GM21367 (cell line): ENCODE data around the gene XAGE1A.
"Not testable (repeated sequence)": the region's sequence is repeated elsewhere in the genome, so short reads cannot be mapped to it uniquely, and the experiment has no call there.

Experiments
- ATAC-seq: cut with Tn5 transposase; IDR thresholded peaks from one replicate; pipeline ENCODE4 v1.9.1; 2021; ENCODE audit not compliant: unreplicated experiment

Gene XAGE1A, protein sequence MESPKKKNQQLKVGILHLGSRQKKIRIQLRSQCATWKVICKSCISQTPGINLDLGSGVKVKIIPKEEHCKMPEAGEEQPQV

DNA sequence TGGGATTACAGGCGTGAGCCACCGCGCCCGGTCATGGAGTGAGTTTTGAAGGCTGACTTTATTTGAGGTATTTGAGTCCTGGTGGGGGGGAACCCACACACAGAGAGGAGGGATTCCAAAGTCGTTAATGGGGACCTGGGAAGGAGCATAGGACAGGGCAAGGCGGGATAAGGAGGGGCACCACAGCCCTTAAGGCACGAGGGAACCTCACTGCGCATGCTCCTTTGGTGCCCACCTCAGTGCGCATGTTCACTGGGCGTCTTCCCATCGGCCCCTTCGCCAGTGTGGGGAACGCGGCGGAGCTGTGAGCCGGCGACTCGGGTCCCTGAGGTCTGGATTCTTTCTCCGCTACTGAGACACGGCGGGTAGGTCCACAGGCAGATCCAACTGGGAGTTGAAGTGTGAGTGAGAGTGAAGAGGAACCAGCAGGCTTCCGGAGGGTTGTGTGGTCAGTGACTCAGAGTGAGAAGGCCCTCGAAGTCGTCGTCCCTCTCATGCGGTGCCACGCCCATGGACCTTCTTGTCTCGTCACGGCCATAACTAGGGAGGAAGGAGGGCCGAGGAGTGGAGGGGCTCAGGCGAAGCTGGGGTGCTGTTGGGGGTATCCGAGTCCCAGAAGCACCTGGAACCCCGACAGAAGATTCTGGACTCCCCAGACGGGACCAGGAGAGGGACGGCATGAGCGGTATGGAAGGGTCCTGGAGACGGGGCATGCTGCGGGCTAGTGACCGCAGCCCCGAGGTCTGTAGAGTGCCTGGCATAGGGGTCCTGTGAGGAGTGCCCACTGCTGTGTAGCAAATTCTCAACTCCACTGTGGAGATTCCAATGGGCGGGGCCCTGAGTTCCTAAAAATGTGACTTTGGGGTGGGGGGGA is at the start of gene XAGE1A:
Gene XAGE1A (plus strand): TSS at position 264 of the 874 bp plus-strand sequence. CDS start 1,554 bp downstream, outside the sequence.
- not testable (repeated sequence) for ATAC-seq

DNA sequence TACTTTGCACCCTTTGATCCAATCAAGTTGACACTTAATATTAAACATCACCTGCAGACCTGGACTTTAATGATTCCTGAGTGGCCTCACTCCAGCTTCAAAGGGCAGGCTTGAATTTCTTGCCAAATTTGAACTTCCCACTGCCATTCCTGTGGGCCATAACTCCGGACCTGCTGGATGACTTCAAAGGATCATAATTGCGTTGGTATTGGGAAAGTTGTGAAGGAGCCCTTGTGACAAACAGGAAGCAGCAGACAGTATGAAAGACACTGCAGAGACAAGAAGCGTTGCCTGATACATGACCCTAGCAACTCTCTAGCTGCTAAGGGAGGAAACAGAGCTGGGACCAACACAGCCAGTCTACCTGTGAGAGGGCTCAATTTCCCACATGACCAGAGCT is 43.6 kb upstream of the XAGE1A start:
- not testable (repeated sequence) for ATAC-seq

DNA sequence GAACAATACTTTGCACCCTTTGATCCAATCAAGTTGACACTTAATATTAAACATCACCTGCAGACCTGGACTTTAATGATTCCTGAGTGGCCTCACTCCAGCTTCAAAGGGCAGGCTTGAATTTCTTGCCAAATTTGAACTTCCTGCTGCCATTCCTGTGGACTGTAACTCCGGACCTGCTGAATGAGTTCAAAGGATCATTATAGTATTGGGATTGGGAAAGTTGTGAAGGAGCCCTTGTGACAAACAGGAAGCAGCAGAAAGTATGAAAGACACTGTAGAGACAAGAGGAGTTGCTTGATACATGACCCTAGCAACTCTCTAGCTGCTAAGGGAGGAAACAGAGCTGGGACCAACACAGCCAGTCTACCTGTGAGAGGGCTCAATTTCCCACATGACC is 24.3 kb upstream of the XAGE1A start:
- not testable (repeated sequence) for ATAC-seq

DNA sequence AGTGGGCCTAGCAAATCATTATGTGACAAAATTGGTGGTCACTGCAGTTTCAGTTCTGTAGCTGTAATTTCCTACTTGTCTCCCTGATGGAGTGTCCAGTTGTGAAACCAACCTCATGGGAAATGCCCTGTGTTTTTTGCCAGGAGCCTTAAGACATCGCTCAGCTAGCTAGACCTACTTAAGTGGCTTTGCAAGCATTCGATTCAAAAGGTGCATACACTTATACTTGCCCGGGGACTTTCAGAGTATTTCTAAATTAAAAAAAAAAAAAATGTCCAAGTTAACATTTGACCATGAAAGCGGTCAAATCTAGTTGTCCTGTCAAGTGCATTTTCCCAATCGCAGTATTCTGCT is 788 bp downstream of the XAGE1A start:
- not testable (repeated sequence) for ATAC-seq

DNA sequence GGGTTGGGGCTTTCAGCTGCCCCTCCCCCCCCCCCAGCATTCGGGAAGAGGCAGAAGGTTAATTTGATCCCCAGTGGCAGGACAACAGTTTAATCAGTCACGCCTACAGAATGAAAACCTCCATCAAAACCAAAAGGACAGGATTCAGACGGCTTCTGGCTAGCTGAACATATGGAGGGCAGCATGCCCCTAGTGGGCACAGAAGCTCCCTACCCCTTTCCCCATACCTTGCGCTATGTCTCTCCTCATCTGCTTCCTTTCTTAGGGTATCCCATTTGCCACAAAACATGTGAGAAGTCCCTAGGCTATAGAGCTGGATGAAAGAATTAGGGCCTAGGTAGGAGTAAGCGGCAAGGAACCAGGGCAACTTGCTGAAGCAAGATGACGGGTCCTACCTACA is 5.8 kb downstream of the XAGE1A start:
- ATAC-seq = not testable (repeated sequence)

DNA sequence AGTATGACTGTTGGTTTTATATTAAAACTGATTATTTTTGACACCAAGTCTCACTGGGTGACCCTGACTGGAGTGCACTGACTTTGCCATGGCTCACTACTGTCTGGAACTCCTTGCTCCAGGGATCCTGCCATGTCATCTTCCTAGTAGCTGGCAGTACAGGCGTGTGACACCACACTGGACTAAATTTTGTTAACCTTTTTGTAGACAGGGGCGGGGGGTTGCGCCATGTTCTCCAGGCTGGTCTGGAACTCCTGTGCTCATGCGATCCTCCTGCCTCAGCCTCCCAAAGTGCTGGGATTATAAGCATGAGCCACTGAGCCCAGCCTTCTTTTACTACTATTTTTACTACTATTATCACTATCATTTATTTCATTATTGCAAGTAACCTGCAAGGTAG is 8.9 kb downstream of the XAGE1A start:
- ATAC-seq = no peak

DNA sequence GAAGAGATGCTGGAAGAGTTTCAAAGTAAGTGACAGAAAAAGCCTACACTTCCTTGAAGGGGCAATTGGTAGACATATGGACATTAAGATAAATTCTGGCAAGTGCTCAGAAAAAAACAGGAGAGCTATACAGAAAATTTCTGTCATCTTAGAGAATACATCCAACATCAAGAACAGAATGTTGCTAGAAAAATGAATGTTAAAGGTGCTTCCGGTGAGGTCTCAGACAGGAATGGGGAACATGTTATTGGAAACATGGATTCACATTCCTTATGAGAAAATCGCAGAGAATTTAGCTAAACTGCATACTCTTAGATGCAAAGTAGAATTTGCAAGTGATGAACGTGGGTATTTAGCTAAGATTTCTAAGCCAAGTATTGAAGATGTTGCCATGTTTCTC is 11.7 kb downstream of the XAGE1A start:
- ATAC-seq = no peak

DNA sequence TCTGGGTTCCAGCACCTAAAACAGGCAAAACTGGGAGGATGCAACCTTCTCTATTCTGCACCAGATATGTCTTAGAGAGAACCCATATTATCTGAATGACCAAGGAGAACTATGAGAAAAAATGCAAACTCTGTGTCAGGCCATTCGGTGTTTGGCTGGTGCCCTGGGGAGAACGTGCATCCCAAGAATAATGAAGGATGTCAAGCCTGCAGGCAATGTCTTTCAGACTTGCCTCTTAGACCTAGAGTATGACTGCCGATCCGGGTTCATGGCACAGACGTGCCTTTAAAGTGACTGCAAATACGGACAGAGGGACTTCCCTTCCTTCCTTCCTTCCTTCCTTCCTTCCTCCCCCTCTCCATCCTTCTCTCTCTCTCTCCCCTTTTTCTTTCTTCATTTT is 14.3 kb downstream of the XAGE1A start:
- ATAC-seq = no peak

DNA sequence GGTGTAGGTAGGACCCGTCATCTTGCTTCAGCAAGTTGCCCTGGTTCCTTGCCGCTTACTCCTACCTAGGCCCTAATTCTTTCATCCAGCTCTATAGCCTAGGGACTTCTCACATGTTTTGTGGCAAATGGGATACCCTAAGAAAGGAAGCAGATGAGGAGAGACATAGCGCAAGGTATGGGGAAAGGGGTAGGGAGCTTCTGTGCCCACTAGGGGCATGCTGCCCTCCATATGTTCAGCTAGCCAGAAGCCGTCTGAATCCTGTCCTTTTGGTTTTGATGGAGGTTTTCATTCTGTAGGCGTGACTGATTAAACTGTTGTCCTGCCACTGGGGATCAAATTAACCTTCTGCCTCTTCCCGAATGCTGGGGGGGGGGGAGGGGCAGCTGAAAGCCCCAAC is 15.5 kb downstream of the XAGE1A start:
- not testable (repeated sequence) for ATAC-seq

DNA sequence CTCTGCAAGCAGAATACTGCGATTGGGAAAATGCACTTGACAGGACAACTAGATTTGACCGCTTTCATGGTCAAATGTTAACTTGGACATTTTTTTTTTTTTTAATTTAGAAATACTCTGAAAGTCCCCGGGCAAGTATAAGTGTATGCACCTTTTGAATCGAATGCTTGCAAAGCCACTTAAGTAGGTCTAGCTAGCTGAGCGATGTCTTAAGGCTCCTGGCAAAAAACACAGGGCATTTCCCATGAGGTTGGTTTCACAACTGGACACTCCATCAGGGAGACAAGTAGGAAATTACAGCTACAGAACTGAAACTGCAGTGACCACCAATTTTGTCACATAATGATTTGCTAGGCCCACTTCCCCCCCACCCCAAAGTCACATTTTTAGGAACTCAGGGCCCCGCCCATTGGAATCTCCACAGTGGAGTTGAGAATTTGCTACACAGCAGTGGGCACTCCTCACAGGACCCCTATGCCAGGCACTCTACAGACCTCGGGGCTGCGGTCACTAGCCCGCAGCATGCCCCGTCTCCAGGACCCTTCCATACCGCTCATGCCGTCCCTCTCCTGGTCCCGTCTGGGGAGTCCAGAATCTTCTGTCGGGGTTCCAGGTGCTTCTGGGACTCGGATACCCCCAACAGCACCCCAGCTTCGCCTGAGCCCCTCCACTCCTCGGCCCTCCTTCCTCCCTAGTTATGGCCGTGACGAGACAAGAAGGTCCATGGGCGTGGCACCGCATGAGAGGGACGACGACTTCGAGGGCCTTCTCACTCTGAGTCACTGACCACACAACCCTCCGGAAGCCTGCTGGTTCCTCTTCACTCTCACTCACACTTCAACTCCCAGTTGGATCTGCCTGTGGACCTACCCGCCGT is 20.7 kb downstream of the XAGE1A start:
- ATAC-seq = not testable (repeated sequence)

DNA sequence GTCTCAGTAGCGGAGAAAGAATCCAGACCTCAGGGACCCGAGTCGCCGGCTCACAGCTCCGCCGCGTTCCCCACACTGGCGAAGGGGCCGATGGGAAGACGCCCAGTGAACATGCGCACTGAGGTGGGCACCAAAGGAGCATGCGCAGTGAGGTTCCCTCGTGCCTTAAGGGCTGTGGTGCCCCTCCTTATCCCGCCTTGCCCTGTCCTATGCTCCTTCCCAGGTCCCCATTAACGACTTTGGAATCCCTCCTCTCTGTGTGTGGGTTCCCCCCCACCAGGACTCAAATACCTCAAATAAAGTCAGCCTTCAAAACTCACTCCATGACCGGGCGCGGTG is 21.3 kb downstream of the XAGE1A start, which contains the start of gene XAGE1B:
Gene XAGE1B (minus strand): TSS at position 77 of the 339 bp plus-strand sequence. CDS start 1,536 bp downstream, outside the sequence.
- ATAC-seq = not testable (repeated sequence)

DNA sequence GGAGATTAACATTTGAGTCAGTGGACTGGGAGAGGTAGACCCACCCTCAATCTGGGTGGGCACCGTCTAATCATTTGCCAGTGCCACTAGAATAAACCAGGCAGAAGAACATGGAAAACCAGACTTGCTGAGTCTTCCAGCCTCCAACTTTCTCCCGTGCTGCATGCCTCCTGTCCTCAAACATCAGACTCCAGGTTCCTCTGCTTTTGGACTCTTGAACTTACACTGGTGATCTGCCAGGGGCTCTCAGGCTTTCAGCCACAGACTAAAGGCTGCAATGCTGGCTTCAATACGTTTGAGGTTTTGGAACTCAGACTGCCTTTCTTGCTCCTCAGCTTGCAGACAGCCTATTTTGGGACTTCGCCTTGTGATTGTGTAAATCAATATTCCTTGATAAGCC is 45.4 kb downstream of the XAGE1A start:
- not testable (repeated sequence) for ATAC-seq

DNA sequence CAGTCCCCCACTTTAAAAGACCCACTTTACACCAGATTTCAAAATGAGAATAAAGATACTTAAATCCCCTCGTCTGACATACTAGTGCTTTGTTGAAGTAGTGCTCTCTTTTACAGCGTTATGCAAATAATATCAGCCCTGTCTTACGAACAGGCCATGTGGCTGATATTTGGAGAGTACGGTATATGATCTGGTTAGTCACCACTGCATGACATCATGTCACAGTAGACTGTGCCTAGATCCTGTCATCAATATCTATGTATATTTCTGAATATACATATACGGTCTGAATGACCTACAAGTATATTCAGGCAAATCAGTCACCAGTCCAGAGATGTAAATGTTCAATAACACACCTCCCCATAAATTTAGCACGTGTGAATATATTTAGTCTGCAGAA is 46.7 kb downstream of the XAGE1A start:
- ATAC-seq = no peak

DNA sequence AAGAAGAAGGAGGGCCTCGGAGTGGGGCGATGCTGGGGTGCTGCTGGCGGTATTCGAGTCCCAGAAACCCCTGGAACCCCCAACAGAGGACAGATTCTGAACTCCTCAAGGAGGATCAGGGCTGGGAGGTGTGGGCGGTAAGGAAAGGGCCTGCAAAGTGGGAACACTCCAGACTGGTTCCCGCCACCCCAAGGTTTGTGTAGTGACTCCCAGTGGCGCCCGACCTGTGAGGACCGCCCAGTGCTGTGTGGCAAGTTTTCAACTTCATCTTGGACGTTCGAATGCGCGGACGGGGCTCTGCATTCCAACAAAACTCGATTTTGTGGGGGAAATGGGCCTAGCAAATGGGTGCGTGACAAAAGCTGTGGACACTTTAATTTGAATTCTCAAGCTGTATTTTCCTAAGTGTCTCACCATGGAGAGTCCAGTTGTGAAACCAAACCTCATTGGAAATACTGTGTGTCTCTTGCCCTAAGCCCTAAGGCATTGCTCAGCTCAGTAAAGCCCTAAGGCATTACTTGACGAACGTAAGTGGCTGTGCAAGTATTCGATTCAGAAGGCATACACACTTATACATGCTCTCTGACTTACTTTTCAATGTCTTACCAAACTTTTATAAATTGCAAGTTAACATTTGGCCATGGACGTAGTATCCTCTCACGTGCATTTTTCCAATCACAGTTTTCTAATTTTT is 48.7 kb downstream of the XAGE1A start:
- no peak for ATAC-seq

DNA sequence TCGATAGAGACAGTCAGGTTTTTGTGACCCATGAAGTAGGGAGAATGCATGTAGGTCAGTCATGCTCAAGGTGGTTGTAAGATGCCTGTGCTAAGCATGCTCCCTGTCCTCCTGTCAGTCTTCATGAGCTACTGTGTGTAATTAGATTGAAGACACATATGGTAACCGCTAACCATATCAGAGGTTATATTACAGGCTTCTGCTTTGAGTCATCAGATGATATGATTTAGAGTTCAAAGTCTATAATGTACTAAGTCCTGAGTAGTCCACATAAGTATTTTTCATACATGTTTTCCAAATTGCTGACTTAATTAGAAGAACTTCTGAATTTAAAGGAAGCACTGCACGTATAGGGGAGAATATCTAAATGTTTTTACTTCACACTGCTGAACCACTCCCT is 53.2 kb downstream of the XAGE1A start:
- not testable (repeated sequence) for ATAC-seq
